SH-SY5Y (cell line): ENCODE results near the gene ZCCHC24.

Source experiments
- GATA2 ChIP-seq: IDR thresholded peaks from 2 replicates; pipeline ENCODE4 v1.6.1; 2011; ENCODE audit warnings: mild to moderate bottlenecking, low read depth, low read length
- GATA3 ChIP-seq: IDR thresholded peaks from 2 replicates; pipeline ENCODE4 v1.6.1; 2011; ENCODE audit warnings: low read depth, mild to moderate bottlenecking, low read length, moderate library complexity

- TF ChIP-seq GATA2 (no peak), GATA3 (no peak)
Observed at GRCh38 chr10:79409038-79409725, 36.2 kb downstream of the ZCCHC24 start.
